NCI-H128 (cell line): ENCODE data around the gene ZFYVE28.
"Not testable (repeated sequence)": the region's sequence is repeated elsewhere in the genome, so short reads cannot be mapped to it uniquely, and the experiment has no call there.

ENCODE experiments used
- DNase-seq: peaks from one replicate; lab custom pipeline; 2025; ENCODE audit not compliant: unreplicated experiment; lab: John Stamatoyannopoulos, UW

Gene ZFYVE28

GRCh38 chr4:2231082-2231481 lies 187.4 kb downstream of the ZFYVE28 start:
- no peak for DNase-seq

DNA sequence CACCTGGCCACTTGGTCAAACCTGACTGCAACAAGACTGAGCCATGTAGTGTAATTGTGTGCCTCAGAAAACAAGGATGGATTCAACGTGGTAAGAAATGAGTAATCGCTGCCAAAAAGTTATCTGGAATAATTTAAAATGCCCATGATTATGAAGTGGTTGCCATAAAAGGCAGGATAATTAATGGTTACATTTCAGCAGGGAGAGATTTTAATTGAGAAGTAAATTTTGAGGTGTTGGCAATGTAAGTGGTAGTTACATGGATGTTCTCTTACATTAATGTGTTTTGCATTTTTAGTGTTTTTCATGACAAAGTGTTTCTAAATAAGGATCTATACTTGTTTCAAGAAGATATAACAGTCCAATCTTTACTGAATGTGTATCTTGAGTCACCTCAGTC lies 192.2 kb downstream of the ZFYVE28 start:
- DNase-seq: no peak

DNA sequence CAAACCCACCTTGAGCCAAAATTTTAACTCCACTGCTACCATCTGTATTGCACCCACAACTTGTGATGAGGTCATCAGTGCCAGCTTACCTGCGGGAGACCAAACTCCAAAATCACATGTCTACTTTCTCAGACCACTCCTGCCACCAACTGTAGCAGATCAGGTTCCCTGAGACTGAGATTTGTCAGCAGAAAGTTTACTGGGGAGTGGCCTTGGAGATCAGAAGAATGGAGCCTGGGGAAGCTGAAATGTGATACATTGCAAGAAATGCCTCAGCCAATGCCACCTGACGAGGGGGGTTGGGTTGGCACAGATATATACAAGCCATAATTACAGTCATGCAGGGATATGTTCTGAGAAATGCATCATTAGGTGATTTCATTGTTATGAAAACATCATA lies 195.6 kb downstream of the ZFYVE28 start:
- DNase-seq: no peak

- DNase-seq: not testable (repeated sequence)
Observed at GRCh38 chr4:2221378-2221777, 197.1 kb downstream of the ZFYVE28 start.

DNA sequence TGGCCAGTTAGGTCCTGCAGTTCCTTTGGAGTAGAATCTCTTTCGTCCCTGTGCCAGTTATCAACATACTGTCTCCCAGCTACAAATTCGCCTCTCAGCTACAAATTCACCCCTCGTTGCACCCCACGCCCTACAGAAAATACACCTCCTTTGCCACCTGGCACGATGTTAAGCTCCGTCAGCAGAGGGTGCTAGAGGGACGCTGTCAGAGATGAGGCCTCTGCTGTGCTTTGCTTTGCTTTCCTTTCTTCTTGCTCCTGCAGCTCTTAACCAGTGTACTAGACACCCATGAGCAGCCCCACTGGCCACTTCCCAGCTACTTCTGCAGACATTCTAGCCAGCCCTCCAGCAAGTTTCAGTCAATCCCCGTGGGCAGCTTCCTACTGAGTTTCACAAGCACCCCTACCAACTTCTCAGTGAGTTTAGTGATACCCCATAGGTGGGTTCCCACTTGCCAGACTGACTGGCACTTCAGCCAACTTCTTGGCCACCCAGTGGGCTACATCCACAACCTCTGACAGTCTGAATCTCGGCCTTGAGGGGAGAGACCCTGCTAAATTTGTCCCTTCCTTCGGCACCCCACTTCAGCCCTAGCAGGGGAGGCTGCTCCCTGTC lies 198.3 kb downstream of the ZFYVE28 start:
- peak; percentile 48 for DNase-seq
